GM12878 (cell line): ENCODE data around the gene CA10.

ENCODE experiments used
- CTCF ChIP-seq, 3 experiments: IDR thresholded peaks in 2 of 3; conservative IDR thresholded peaks in 1 of 3; 2 replicates each; pipeline ENCODE4 v1.5.1; 2011; ENCODE audit warnings: low read depth in 3 of 3, low read length in 3 of 3, mild to moderate bottlenecking in 3 of 3, control low read depth in 2 of 3, moderate library complexity in 2 of 3, inconsistent platforms in 1 of 3, mixed read lengths in 1 of 3; ENCODE audit not compliant: control insufficient read depth in 2 of 3, insufficient read depth in 1 of 3; ENCODE audit errors: extremely low read depth in 1 of 3
- EP300 ChIP-seq, 2 experiments: fragments of 150-350 bp in 1 of 2; IDR thresholded peaks; 2 replicates each; pipeline ENCODE4 v1.6.1; 2011 to 2012; ENCODE audit warnings: low read depth in 2 of 2, low read length in 2 of 2, borderline replicate concordance in 1 of 2, improper control_type of control experiment in 1 of 2, inconsistent platforms in 1 of 2; ENCODE audit not compliant: control insufficient read depth in 1 of 2
- GABPA ChIP-seq: IDR thresholded peaks from 2 replicates; pipeline ENCODE4 v1.6.1; 2014; ENCODE audit warnings: antibody characterized with exemption, low read depth, mild to moderate bottlenecking, inconsistent platforms
- KDM1A ChIP-seq: fragments of 200-600 bp; sonication (generic); IDR thresholded peaks from 2 replicates; pipeline ENCODE4 v1.6.1; 2016; ENCODE audit warnings: borderline replicate concordance
- POLR2A ChIP-seq: IDR thresholded peaks from 2 replicates; pipeline ENCODE4 v1.6.1; 2011; ENCODE audit warnings: low read depth, mild to moderate bottlenecking, low read length
- POLR2AphosphoS5 ChIP-seq: IDR thresholded peaks from 2 replicates; pipeline ENCODE4 v1.6.1; 2011; ENCODE audit warnings: mild to moderate bottlenecking, low read length, inconsistent platforms
- RAD21 ChIP-seq: IDR thresholded peaks from 2 replicates; pipeline ENCODE4 v1.6.1; 2011; ENCODE audit warnings: mild to moderate bottlenecking, low read depth, low read length, moderate library complexity; ENCODE audit not compliant: insufficient read depth
- RAD51 ChIP-seq: fragments of 450-650 bp; IDR thresholded peaks from 2 replicates; pipeline ENCODE4 v1.6.1; 2016; ENCODE audit warnings: moderate library complexity, mild to moderate bottlenecking, inconsistent platforms
- REST ChIP-seq: IDR thresholded peaks from 2 replicates; pipeline ENCODE4 v1.6.1; 2012; ENCODE audit warnings: mild to moderate bottlenecking, low read depth, low read length
- TF ChIP-seq, protein P1 (sequence below): fragments of 450-650 bp; IDR thresholded peaks from 2 replicates; pipeline ENCODE4 v1.6.1; 2017; ENCODE audit warnings: mild to moderate bottlenecking

DNA sequence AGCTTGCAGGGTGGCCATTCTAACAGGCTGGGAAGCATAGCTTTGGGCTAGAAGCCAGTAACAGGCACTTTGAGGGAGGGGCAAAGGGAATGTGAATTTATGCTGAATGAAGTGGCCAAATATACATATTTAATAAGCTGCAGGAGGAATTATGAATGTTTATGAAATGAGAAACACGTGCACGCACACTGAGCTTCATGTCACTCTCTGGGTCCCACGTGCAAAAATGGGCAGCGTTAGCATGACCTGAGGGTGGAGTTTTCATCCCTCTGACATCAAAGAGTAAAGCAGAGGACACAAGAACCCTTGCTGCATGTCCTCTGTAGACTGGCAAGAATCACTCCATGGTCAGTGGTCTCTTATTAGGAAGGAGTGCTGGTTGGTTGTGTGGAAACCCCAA, 561.2 kb downstream of the CA10 start:
- TF ChIP-seq REST = no peak
- TF ChIP-seq RAD51 = no peak
- TF ChIP-seq RAD21 = no peak
- no peak for TF ChIP-seq CTCF (IDR thresholded peaks at IDR 0.05 in 2 of 3, conservative IDR thresholded peaks at IDR 0.05 in 1 of 3; ENCODE audit: control insufficient read depth in 2 of 3, extremely low read depth in 1 of 3, insufficient read depth in 1 of 3, low read depth in 3 of 3, low read length in 3 of 3)
- TF ChIP-seq POLR2AphosphoS5 = no peak
- TF ChIP-seq POLR2A = no peak
- TF ChIP-seq KDM1A = no peak
- no peak for TF ChIP-seq EP300 (IDR thresholded peaks at IDR 0.05; ENCODE audit: borderline replicate concordance in 1 of 2, control insufficient read depth in 1 of 2, low read depth in 2 of 2, low read length in 2 of 2)
- TF ChIP-seq, protein P1, sequence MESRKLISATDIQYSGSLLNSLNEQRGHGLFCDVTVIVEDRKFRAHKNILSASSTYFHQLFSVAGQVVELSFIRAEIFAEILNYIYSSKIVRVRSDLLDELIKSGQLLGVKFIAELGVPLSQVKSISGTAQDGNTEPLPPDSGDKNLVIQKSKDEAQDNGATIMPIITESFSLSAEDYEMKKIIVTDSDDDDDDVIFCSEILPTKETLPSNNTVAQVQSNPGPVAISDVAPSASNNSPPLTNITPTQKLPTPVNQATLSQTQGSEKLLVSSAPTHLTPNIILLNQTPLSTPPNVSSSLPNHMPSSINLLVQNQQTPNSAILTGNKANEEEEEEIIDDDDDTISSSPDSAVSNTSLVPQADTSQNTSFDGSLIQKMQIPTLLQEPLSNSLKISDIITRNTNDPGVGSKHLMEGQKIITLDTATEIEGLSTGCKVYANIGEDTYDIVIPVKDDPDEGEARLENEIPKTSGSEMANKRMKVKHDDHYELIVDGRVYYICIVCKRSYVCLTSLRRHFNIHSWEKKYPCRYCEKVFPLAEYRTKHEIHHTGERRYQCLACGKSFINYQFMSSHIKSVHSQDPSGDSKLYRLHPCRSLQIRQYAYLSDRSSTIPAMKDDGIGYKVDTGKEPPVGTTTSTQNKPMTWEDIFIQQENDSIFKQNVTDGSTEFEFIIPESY = no peak
- TF ChIP-seq GABPA = no peak
